Measurements from ENCODE around the gene IRF1.
"Not testable (repeated sequence)": the region's sequence is repeated elsewhere in the genome, so short reads cannot be mapped to it uniquely, and the experiment has no call there.

The IRF1 gene

GRCh38 chr5:132485641-132486317 lies 4.8 kb downstream of the IRF1 start:
- no peak for DNase-seq

- not testable (repeated sequence) for DNase-seq
Measured at GRCh38 chr5:132484876-132485640, 5.5 kb downstream of the IRF1 start.

DNA sequence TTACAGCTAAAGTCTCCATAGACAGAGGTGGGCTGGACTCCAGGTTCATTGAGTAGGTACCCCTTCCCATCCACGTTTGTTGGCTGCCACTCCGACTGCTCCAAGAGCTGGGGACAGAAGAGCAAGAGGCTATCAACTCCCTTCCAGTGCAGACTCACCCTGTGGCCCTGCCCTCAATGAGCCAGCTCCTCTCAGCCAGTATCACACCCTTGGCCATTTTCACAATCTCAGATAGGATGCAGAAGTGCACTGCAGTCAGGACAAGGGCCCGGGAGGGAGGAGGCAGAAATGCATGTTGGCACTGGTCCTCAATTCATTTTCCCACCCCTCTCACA lies 6.2 kb downstream of the IRF1 start:
- no peak for DNase-seq

GRCh38 chr5:132483661-132484390 lies 6.7 kb downstream of the IRF1 start:
- no peak for DNase-seq

GRCh38 chr5:132483101-132483500 lies 7.5 kb downstream of the IRF1 start:
- DNase-seq, result no peak

DNA sequence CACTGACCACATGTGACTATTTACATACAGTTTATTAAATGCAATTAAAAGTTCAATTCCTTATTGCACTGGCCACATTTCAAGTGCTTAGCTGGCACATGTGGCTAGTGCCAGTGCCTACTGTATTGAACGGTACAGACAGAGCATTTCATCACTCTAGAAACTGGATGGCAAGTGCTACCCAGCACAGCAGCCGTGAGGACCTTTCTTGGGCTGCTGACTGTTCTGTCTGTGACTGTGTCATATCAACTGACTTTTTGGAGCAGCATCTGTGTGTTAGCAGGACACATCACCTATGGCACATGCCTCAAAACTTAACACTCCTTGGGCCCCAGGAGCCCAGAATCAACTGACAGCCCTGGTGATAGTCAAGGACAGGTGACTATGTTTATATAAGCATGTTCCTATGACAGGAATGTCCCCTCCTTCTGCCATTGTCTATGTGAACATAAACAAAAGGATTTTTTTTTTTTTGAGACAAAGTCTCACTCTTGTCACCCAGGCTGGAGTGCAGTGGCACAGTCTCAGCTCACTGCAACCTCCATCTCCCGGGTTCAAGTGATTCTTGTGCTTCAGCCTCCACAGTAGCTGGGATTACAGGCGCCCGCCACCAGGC lies 8.9 kb downstream of the IRF1 start:
- DNase-seq, result no peak

- DNase-seq, result no peak
Measured at GRCh38 chr5:132480893-132481595, 9.5 kb downstream of the IRF1 start.

DNA sequence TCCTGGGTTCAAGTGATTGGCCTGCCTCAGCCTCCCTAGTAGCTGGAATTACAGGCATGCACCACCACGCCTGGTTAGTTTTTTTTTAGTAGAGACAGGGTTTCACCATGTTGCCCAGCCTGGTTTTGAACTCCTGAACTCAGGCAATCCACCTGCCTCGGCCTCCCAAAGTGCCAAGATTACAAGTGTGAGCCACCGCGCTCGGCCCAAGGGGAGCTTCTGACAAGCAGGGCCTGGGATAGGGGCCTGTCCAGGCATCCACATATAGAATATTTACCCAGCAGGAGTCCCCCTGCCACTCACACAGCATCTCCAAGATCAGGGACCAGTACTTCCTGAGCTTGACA lies 10.1 kb downstream of the IRF1 start:
- no peak for DNase-seq

- no peak for DNase-seq
Measured at GRCh38 chr5:132480042-132480441, 10.5 kb downstream of the IRF1 start.

- DNase-seq, result no peak
Measured at GRCh38 chr5:132479111-132479951, 11.2 kb downstream of the IRF1 start.

DNA sequence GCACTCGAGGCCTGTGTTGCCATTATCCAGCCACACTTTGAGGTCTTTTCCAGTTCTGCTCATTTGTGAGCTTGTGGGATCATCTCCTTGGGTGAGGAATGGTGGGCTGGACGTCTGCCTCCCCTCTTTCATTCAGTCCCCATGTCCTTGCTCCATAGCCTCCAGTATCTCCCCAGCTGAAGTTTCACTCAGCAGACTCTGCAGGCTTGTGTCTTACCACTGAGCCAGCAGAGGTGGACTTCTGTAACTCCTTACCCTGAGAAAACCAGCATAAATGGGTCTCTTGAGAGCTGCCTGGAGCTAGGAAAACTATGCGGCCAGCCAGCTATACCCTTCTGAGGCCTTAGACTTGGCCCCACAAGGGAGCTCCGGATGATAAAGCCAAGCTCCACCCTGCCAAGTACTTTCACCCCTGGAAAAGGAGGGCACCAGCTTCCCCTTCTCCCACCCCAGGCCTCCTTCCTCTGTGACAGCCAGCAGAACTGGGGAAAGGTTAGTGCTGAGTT lies 12.2 kb downstream of the IRF1 start:
- DNase-seq, result no peak

GRCh38 chr5:132477784-132478365 lies 12.7 kb downstream of the IRF1 start:
- DNase-seq, result no peak

DNA sequence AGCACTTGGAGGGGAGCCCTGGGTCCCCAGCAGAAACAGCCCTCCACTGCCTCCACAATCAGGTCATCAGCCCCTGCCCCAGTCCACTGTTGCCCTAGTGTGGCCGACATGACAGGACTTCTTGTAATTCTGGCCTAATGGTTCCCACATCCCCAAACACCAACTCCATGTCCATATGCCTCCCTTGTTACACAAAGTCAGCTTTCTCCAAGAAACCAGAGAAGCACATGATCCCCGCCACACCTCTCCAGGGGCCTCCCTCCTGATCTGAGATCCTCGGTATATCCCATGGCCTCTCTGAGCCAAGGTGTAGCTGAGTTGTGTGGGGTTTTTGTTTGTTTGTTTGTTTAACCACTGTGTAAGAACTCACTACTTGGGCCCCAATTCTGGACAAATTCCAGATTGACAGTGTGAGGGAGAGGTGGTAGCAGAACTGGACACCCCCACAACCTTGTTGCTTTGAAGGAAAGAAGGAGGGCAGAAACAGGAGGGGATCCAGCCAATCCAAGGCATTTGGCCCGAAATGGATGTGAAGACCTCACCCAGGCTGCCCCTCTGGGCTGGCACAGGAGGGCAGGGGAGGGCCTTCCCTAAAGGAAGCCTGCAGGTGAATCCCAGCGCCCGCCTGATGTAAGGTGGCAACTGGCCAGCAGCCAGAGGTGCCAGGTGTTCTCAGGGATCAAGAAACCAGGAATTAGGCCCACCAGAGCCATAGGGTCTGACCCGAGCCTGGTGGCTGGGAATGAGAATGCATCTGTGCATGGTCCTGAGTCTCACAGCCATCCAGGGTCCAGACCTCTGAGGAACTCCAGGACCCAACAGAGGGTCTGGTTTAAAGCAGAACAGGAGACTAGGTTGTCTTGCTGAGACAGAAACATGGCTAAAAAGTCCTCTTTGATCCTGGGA lies 13.4 kb downstream of the IRF1 start:
- no peak for DNase-seq

DNA sequence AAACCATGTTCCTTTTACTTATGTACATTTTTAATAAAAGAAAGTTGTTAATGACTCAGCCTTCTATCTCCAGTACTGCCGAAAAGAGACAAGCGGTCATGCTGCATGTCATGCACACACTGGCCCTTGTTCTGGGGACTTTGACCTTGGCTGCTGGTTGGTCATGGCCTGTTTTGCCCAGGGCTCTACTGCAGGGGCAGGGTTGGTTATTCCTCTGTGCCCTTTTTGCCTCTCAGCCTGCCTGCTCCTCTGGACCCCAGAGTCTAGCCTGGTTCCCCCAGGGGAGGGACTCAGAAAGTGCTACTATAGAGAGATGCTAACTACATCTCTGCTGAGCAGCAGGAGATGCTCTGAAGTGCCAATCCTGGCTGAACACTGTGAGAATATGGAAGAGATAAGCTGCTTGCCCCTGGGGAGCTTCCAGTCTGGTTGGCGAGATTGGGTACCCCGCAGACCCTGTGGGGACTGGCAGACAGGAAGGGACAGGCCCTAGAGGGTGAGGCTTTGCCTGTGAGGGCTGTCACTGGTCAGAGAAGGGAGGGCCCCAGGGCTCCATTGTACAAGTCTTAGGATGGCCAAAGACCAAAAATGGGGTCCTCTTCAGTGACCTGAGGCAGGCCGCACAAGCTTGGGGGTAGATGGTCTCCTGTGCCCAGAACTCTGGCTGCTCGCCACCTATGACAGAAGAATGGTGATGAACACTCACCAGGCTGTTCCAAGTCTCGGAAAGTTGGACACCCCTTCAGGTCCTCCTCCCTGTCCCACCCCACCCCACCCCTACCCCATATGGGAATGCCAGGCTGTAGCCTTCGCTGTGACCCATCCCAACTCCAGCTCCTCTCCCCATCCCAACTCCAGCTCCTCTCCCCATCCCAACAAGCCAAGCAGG lies 14.3 kb downstream of the IRF1 start:
- DNase-seq, result no peak

DNA sequence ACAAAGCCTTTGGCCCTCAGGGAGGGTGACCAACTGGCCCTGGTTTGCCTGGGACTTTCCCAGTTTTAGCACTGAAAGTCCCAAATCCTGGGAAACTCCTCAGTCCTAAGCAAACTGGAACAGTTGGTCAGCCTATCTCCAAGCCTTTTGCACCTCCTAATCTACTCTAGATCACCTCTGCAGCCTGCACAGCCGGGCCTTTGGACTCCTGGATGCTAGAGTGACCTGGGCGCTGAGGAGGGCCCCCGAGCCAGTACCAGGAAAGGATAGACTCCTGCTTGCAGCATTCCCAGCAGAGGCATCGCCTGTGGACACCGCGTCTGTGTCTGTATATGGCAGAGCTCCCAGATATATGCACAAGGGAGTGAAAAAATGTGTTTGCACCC lies 15.1 kb downstream of the IRF1 start:
- DNase-seq, result no peak

GRCh38 chr5:132474881-132475496 lies 15.6 kb downstream of the IRF1 start:
- no peak for DNase-seq

- no peak for DNase-seq
Measured at GRCh38 chr5:132474131-132474723, 16.3 kb downstream of the IRF1 start.

GRCh38 chr5:132473668-132474067 lies 16.9 kb downstream of the IRF1 start:
- no peak for DNase-seq
